ENCODE data around the gene CDKN2B. TPM values are rescaled to one million over a fixed set of nuclear protein-coding genes. Genes with fewer than 3 reads are reported as not detected.
A peak's percentile ranks its signal among the peaks of the same experiment; 100 is the strongest.

Gene CDKN2B
- polyA plus RNA-seq, 1 of the 3 experiments (the other 2 are of a cell fraction) = 6.3 TPM

DNA sequence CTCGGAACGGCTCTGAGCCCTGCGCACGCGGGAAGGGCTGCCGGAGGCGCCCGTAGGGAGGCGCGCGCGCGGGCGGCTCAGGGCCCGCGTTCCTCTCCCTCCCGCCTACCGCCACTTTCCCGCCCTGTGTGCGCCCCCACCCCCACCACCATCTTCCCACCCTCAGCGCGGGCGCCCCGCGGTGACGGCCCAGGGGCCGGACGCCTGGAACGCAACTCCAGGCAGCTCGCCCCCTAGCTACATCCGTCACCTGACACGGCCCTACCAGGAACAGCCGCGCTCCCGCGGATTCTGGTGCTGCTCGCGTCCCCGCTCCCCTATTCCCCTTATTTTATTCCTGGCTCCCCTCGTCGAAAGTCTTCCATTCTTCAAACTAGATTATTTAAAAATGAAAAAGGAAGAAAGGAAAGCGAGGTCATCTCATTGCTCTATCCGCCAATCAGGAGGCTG, 14.5 kb downstream of the CDKN2B start, which contains the start of gene CDKN2B-AS1:
Gene CDKN2B-AS1, plus strand, starts transcription at position 236 of the 450 bp plus-strand sequence.
- Histone ChIP-seq H3F3A (replicated peaks; ENCODE audit: insufficient read depth) (peaks cover 6% of the 10 kb centered on the region), H2AFZ (ENCODE audit: low read depth) (peak within 1 kb of the TSS; percentile 99), H3K4me2 (peak within 1 kb of the TSS; percentile 94), H3K4me1 (ENCODE audit: control insufficient read depth in 1 of 2, insufficient read depth in 2 of 2, low read depth in 1 of 2, low read length in 1 of 2) (peaks cover 0 to 6% of the 10 kb centered on the region in 2 experiments; a peak in 2 of 4 replicates), H3K79me2 (ENCODE audit: insufficient read depth) (no peaks in the 10 kb centered on the region; the same call in 1 of the 2 replicates), H3K36me3 (replicated peaks in 1 of 2; ENCODE audit: control insufficient read depth in 1 of 2, insufficient read depth in 2 of 2, low read length in 1 of 2) (no peaks in the 10 kb centered on the region), H4K20me1 (ENCODE audit: insufficient read depth) (no peaks in the 10 kb centered on the region), H3K9me3 (no peaks in the 10 kb centered on the region), H3K9ac (peak within 1 kb of the TSS; percentile 75), H3K9me2 (no peaks in the 10 kb centered on the region), H3K27ac (ENCODE audit: low read depth in 2 of 2, low read length in 1 of 2) (peak within 1 kb of the TSS; percentile 64 to 72; a peak in 3 of 4 replicates), H3K27me3 (ENCODE audit: insufficient read depth) (no peaks in the 10 kb centered on the region), H3K4me3 (ENCODE audit: low read depth in 2 of 2, low read length in 1 of 2) (peak within 1 kb of the TSS; percentile 89 to 92)
- WGBS (ENCODE audit: low lambda C conversion rate) = under 1% methylated on average over 20 of the region's 43 CpGs
- peak; percentile 85 for DNase-seq
- POLR2A ChIA-PET = interaction anchor here (1.3 kb wide), 1 partner anchor 15 kb away, joined by 3 read pairs; the partner anchor contains the start of gene CDKN2B
- TF ChIP-seq USF1 (IDR thresholded peaks at IDR 0.05; ENCODE audit: borderline replicate concordance, low read depth) (peak; percentile 63; the same call in 1 of the 2 replicates), SIN3A (IDR thresholded peaks at IDR 0.05; ENCODE audit: borderline replicate concordance, low read depth, low read length) (peak; percentile 7; the same call in 1 of the 2 replicates), CTCF (IDR thresholded peaks at IDR 0.05) (peak; percentile 26)
- TF ChIP-seq, protein P1, sequence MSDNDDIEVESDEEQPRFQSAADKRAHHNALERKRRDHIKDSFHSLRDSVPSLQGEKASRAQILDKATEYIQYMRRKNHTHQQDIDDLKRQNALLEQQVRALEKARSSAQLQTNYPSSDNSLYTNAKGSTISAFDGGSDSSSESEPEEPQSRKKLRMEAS (IDR thresholded peaks at IDR 0.05; ENCODE audit: low read depth) = no peak; the same call in 1 of the 2 replicates
- CTCF ChIA-PET = interaction anchor here (0.5 to 5.9 kb wide), 6 partner anchors 9 to 181 kb away, joined by 3 to 60 read pairs (median 4); partner anchors contain the start of gene CDKN2B

DNA sequence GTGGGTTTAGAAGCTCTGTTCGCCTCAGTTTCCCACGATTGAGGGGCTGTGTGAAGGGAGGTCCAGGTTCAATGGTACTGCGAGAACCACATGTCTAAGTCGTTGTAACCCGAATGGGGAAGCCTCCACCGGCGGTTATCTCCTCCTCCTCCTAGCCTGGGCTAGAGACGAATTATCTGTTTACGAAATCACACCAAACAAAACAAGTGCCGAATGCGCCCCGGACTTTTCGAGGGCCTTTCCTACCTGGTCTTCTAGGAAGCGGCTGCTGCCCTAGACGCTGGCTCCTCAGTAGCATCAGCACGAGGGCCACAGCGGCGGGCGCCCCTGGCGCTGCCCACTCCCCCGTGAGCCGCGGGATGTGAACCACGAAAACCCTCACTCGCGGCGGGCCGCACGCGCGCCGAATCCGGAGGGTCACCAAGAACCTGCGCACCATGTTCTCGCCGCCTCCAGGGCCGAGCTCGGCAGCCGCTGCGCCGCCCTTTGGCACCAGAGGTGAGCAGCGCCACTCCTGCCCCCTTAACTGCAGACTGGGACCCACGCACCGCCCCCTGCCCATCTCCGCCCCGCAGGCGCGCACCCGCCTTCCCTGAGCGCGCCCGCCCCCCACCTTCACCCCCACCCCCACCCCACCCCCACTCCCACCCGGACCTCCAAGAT, 15.1 kb downstream of the CDKN2B start, which contains the start of gene CDKN2A:
Gene CDKN2A, minus strand, starts transcription at position 500 of the 663 bp plus-strand sequence.
- H3K9me2 ChIP-seq = no peaks in the 10 kb centered on the region
- peak within 1 kb of the TSS; percentile 64 to 72; a peak in 3 of 4 replicates for H3K27ac ChIP-seq (ENCODE audit: low read depth in 2 of 2, low read length in 1 of 2)
- H3K4me1 ChIP-seq (ENCODE audit: control insufficient read depth in 1 of 2, insufficient read depth in 2 of 2, low read depth in 1 of 2, low read length in 1 of 2) = peaks cover 0 to 6% of the 10 kb centered on the region in 2 experiments; a peak in 2 of 4 replicates
- peak within 1 kb of the TSS; percentile 89 to 92 for H3K4me3 ChIP-seq (ENCODE audit: low read depth in 2 of 2, low read length in 1 of 2)
- ChIA-PET POLR2A (interaction anchor here (1.3 kb wide), 1 partner anchor 15 kb away, joined by 3 read pairs; the partner anchor contains the start of gene CDKN2B), CTCF (interaction anchor here (0.5 to 5.9 kb wide), 6 partner anchors 14 to 180 kb away, joined by 3 to 60 read pairs (median 4); partner anchors contain the start of gene CDKN2B)
- H3K27me3 ChIP-seq (ENCODE audit: insufficient read depth) = no peaks in the 10 kb centered on the region
- peak within 1 kb of the TSS; percentile 94 for H3K4me2 ChIP-seq
- H3F3A ChIP-seq (replicated peaks; ENCODE audit: insufficient read depth) = peaks cover 6% of the 10 kb centered on the region
- H3K9me3 ChIP-seq = no peaks in the 10 kb centered on the region
- H4K20me1 ChIP-seq (ENCODE audit: insufficient read depth) = no peaks in the 10 kb centered on the region
- TF ChIP-seq SIN3A (IDR thresholded peaks at IDR 0.05; ENCODE audit: borderline replicate concordance, low read depth, low read length) = peak; percentile 10; the same call in 1 of the 2 replicates
- no peak for TF ChIP-seq RAD21 (IDR thresholded peaks at IDR 0.05; ENCODE audit: low read length)
- peak; percentile 79 for DNase-seq
- H3K9ac ChIP-seq = peak within 1 kb of the TSS; percentile 75
- H3K79me2 ChIP-seq (ENCODE audit: insufficient read depth) = no peaks in the 10 kb centered on the region; the same call in 1 of the 2 replicates
- 12% methylated on average over 34 of the region's 53 CpGs for WGBS (ENCODE audit: low lambda C conversion rate)
- H2AFZ ChIP-seq (ENCODE audit: low read depth) = peak within 1 kb of the TSS; percentile 99
- no peaks in the 10 kb centered on the region for H3K36me3 ChIP-seq (replicated peaks in 1 of 2; ENCODE audit: control insufficient read depth in 1 of 2, insufficient read depth in 2 of 2, low read length in 1 of 2)

All from SK-N-SH (cell line).